Thoracic aorta (tissue), 2 donors: ENCODE data around the gene NFIA. TPM values are rescaled to one million over a fixed set of nuclear protein-coding genes. Genes with fewer than 3 reads are reported as not detected.

ENCODE experiments used
- ATAC-seq: fragments of 150-250 bp; one replicate; pipeline ENCODE4 v1.8.0; 2017; ENCODE audit warnings: low read depth; ENCODE audit not compliant: insufficient number of reproducible peaks, low FRiP score
- DNase-seq: peaks from one replicate; pipeline ENCODE4 v3.0.0-alpha.2; 2020; ENCODE audit warnings: low spot score
- H3K27ac ChIP-seq, 2 donors: fragments of 200-600 bp; sonication (generic); 1 replicate in 1 of 2; 2 replicates in 1 of 2; pipeline ENCODE4 v1.5.1; 2016; ENCODE audit warnings: mild to moderate bottlenecking in 2 of 2, moderate library complexity in 2 of 2
- H3K27me3 ChIP-seq: fragments of 200-600 bp; sonication (generic); replicated peaks from 2 replicates; pipeline ENCODE4 v1.6.0; 2016; ENCODE audit warnings: mild to moderate bottlenecking; ENCODE audit not compliant: insufficient read depth
- H3K36me3 ChIP-seq: fragments of 200-600 bp; sonication (generic); one replicate; pipeline ENCODE4 v1.5.1; 2016
- H3K4me1 ChIP-seq, 2 donors: fragments of 200-600 bp; sonication (generic); 1 replicate in 1 of 2; 2 replicates in 1 of 2; pipeline versions ENCODE4 v1.5.1 to v1.6.0; 2016; ENCODE audit warnings: low read depth in 2 of 2, mild to moderate bottlenecking in 1 of 2; ENCODE audit not compliant: control insufficient read depth in 1 of 2
- H3K4me3 ChIP-seq: fragments of 200-600 bp; sonication (generic); 2 replicates; pipeline ENCODE4 v1.5.1; 2016; ENCODE audit warnings: mild to moderate bottlenecking
- H3K9me3 ChIP-seq: fragments of 200-600 bp; sonication (generic); 2 replicates; pipeline ENCODE4 v1.5.1; 2016
- total RNA-seq, 2 donors: library from RNA; depleted of rRNA; stranded (reverse); fragments of >200 nt; gene quantifications; one replicate each; pipeline versions ENCODE4 v1.1.0 to v1.2.3, GENCODE V29; 2016
- TF ChIP-seq, protein P1 (sequence below): fragments of 200-600 bp; sonication (generic); IDR thresholded peaks from one replicate; pipeline ENCODE4 v1.5.1; 2019; ENCODE audit warnings: antibody characterized with exemption

The NFIA gene
- total RNA-seq, 2 donors from 2014 or later = 99.8 to 118 TPM

- Histone ChIP-seq H3K27ac (peak overlapping the region; percentile 69 to 70), H3K36me3 (no peaks in the 10 kb centered on the region), H3K27me3 (no peaks in the 10 kb centered on the region), H3K9me3 (no peaks in the 10 kb centered on the region), H3K4me3 (peak overlapping the region; percentile 64), H3K4me1 (peaks cover 31 to 71% of the 10 kb centered on the region in 2 donors)
- ATAC-seq (no peak), DNase-seq (no peak)
- TF ChIP-seq, protein P1, sequence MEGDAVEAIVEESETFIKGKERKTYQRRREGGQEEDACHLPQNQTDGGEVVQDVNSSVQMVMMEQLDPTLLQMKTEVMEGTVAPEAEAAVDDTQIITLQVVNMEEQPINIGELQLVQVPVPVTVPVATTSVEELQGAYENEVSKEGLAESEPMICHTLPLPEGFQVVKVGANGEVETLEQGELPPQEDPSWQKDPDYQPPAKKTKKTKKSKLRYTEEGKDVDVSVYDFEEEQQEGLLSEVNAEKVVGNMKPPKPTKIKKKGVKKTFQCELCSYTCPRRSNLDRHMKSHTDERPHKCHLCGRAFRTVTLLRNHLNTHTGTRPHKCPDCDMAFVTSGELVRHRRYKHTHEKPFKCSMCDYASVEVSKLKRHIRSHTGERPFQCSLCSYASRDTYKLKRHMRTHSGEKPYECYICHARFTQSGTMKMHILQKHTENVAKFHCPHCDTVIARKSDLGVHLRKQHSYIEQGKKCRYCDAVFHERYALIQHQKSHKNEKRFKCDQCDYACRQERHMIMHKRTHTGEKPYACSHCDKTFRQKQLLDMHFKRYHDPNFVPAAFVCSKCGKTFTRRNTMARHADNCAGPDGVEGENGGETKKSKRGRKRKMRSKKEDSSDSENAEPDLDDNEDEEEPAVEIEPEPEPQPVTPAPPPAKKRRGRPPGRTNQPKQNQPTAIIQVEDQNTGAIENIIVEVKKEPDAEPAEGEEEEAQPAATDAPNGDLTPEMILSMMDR = no peak
These were observed 158.5 kb downstream of the NFIA start for GRCh38 chr1:61240878-61241277.

DNA sequence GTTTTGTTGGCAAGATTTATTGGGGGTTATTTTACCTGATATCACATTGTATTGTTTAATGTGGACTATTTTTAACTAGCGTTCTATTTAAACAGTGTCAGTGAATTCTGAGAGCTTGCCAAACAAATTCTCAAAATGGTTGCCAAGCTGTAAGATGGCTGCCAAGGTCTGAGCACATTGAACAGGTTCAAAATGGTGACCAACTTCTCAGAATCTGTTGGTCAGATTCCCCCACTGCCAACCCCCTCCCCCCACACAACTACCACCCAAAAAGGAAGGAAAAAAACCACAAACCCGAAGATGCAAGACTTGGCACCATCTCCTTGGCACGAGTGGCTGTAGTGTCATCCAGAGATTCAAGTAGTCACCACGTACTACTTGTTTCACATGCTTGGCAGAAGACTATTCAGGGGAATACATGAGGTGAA, 159.1 kb downstream of the NFIA start:
- no peak for DNase-seq
- H3K36me3 ChIP-seq = no peaks in the 10 kb centered on the region
- peaks cover 32 to 74% of the 10 kb centered on the region in 2 donors for H3K4me1 ChIP-seq
- H3K4me3 ChIP-seq = peak overlapping the region; percentile 64
- peak; percentile 67 for ATAC-seq
- H3K27me3 ChIP-seq = no peaks in the 10 kb centered on the region
- TF ChIP-seq, protein P1 = no peak
- H3K9me3 ChIP-seq = no peaks in the 10 kb centered on the region
- peak overlapping the region; percentile 69 to 70 for H3K27ac ChIP-seq

- H3K27me3 ChIP-seq = no peaks in the 10 kb centered on the region
- TF ChIP-seq, protein P1 = no peak
- H3K4me3 ChIP-seq = peak overlapping the region; percentile 64
- no peaks in the 10 kb centered on the region for H3K36me3 ChIP-seq
- ATAC-seq = no peak
- H3K9me3 ChIP-seq = no peaks in the 10 kb centered on the region
- H3K4me1 ChIP-seq = peaks cover 32 to 74% of the 10 kb centered on the region in 2 donors
- DNase-seq = no peak
- H3K27ac ChIP-seq = peak overlapping the region; percentile 69 to 70
These were observed 159.6 kb downstream of the NFIA start for GRCh38 chr1:61241973-61242381.

DNA sequence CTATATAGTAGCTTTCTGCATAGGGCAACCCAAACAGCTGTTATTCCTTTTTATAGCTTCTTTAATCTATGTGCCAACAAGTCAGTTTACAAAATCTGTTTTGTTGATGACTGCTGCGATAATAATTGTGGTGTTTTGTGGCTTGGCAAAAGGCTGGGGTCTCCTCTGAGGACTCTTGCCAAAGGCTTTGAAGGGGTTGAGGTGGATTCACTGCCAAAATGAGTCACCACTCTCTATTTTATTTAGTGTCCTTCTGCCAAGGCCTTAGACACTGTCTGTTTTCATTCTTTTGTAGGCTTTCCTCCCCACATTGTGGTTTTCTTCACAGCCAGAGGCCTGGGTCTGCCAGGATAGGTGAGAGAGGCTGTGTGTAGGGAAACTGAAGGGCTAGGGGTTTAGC, 161.8 kb downstream of the NFIA start:
- TF ChIP-seq, protein P1 = no peak
- H3K9me3 ChIP-seq = no peaks in the 10 kb centered on the region
- H3K27me3 ChIP-seq = no peaks in the 10 kb centered on the region
- ATAC-seq = no peak
- H3K4me1 ChIP-seq = peaks cover 29 to 74% of the 10 kb centered on the region in 2 donors
- no peaks in the 10 kb centered on the region for H3K36me3 ChIP-seq
- no peak overlapping the region for H3K4me3 ChIP-seq
- no peak for DNase-seq
- H3K27ac ChIP-seq = peak overlapping the region; percentile 46 to 70

- H3K27me3 ChIP-seq = no peaks in the 10 kb centered on the region
- no peaks in the 10 kb centered on the region for H3K36me3 ChIP-seq
- H3K9me3 ChIP-seq = no peaks in the 10 kb centered on the region
- no peak overlapping the region for H3K27ac ChIP-seq
- TF ChIP-seq, protein P1 = no peak
- ATAC-seq (no peak), DNase-seq (no peak)
- no peak overlapping the region for H3K4me3 ChIP-seq
- H3K4me1 ChIP-seq = peaks cover 29 to 74% of the 10 kb centered on the region in 2 donors
These were observed 163.5 kb downstream of the NFIA start for GRCh38 chr1:61245696-61246400.
